Suppressor macrophage treated with lipopolysaccharide for 4 hours (primary cell): ENCODE measurements around the gene SLC1A4.
A peak's percentile ranks its signal among the peaks of the same experiment; 100 is the strongest.
"Not testable (repeated sequence)": the region's sequence is repeated elsewhere in the genome, so short reads cannot be mapped to it uniquely, and the experiment has no call there.

Source experiments
- DNase-seq: peaks from one replicate; pipeline ENCODE4 v3.0.0-alpha.2; 2020

SLC1A4 gene

GRCh38 chr2:64995041-64995440 lies 5.8 kb downstream of the SLC1A4 start:
- DNase-seq = no peak

GRCh38 chr2:64996871-64997307 lies 7.7 kb downstream of the SLC1A4 start:
- no peak for DNase-seq

GRCh38 chr2:64998658-64999061 lies 9.5 kb downstream of the SLC1A4 start:
- DNase-seq = no peak

GRCh38 chr2:64999754-65000153 lies 10.6 kb downstream of the SLC1A4 start:
- no peak for DNase-seq

GRCh38 chr2:65000644-65001043 lies 11.4 kb downstream of the SLC1A4 start:
- peak; percentile 32 for DNase-seq

- DNase-seq = no peak
Measured at GRCh38 chr2:65003037-65003436, 13.8 kb downstream of the SLC1A4 start.

GRCh38 chr2:65004232-65004631 lies 15.0 kb downstream of the SLC1A4 start:
- not testable (repeated sequence) for DNase-seq

GRCh38 chr2:65013776-65014175 lies 24.6 kb downstream of the SLC1A4 start:
- DNase-seq = no peak

GRCh38 chr2:65015731-65016130 lies 26.5 kb downstream of the SLC1A4 start:
- DNase-seq = no peak

GRCh38 chr2:65016789-65017188 lies 27.6 kb downstream of the SLC1A4 start:
- DNase-seq = peak; percentile 91

- peak; percentile 82 for DNase-seq
Measured at GRCh38 chr2:65017335-65017734, 28.1 kb downstream of the SLC1A4 start.

- peak; percentile 95 for DNase-seq
Measured at GRCh38 chr2:65018141-65018582, 29.0 kb downstream of the SLC1A4 start.

GRCh38 chr2:65019010-65019409 lies 29.8 kb downstream of the SLC1A4 start:
- no peak for DNase-seq

- DNase-seq = no peak
Measured at GRCh38 chr2:65019675-65020195, 30.5 kb downstream of the SLC1A4 start.

GRCh38 chr2:65020251-65020650 lies 31.1 kb downstream of the SLC1A4 start:
- DNase-seq = not testable (repeated sequence)

GRCh38 chr2:65020943-65021528 lies 31.8 kb downstream of the SLC1A4 start:
- no peak for DNase-seq

GRCh38 chr2:65021709-65022108 lies 32.5 kb downstream of the SLC1A4 start:
- DNase-seq = no peak

- DNase-seq = no peak
Measured at GRCh38 chr2:65022189-65022588, 33.0 kb downstream of the SLC1A4 start.

- DNase-seq = no peak
Measured at GRCh38 chr2:65023742-65024141, 34.5 kb downstream of the SLC1A4 start.

GRCh38 chr2:65024149-65024829 lies 35.1 kb downstream of the SLC1A4 start:
- no peak for DNase-seq

GRCh38 chr2:65025453-65026123 lies 36.4 kb downstream of the SLC1A4 start:
- peak; percentile 76 for DNase-seq

- no peak for DNase-seq
Measured at GRCh38 chr2:65026154-65026553, 37.0 kb downstream of the SLC1A4 start.

- DNase-seq = no peak
Measured at GRCh38 chr2:65026704-65027464, 37.7 kb downstream of the SLC1A4 start.
